Measurements from ENCODE around the gene TBCD. TPM values are rescaled to one million over a fixed set of nuclear protein-coding genes. Genes with fewer than 3 reads are reported as not detected.

The TBCD gene
- total RNA-seq, 1 experiment from 2014 or later, result 29.6 TPM

- Histone ChIP-seq H3K79me2 (ENCODE audit: low read length) (no peaks in the 10 kb centered on the region), H3K9ac (ENCODE audit: low read length) (no peak overlapping the region), H3K36me3 (ENCODE audit: low read depth, low read length) (peaks cover 28% of the 10 kb centered on the region), H3K9me2 (replicated peaks; ENCODE audit: low read length) (no peaks in the 10 kb centered on the region), H3K4me2 (ENCODE audit: low read length) (no peak overlapping the region), H3K27ac (ENCODE audit: low read length) (no peak overlapping the region), H3K4me1 (ENCODE audit: insufficient read depth, low read length) (no peaks in the 10 kb centered on the region), H3F3A (ENCODE audit: low read length, unreplicated experiment) (no peaks in the 10 kb centered on the region), H3K4me3 (ENCODE audit: low read length) (no peak overlapping the region), H4K20me1 (ENCODE audit: low read length) (no peaks in the 10 kb centered on the region), H3K27me3 (ENCODE audit: low read length) (no peaks in the 10 kb centered on the region), H2AFZ (ENCODE audit: low read length) (no peak overlapping the region), H3K9me3 (ENCODE audit: low read length) (no peaks in the 10 kb centered on the region; the same call in 1 of the 2 replicates)
- ATAC-seq (no peak), DNase-seq (no peak)
- no TSS peak for BruUV-seq (replicated peaks)
- TF ChIP-seq CTCF (conservative IDR thresholded peaks at IDR 0.05; ENCODE audit: low read depth, low read length), result no peak
- TF ChIP-seq EZH2 (IDR thresholded peaks at IDR 0.05; ENCODE audit: low read length, unreplicated experiment), result no peak
- TF ChIP-seq EZH2phosphoT487 (IDR thresholded peaks at IDR 0.05; ENCODE audit: borderline replicate concordance, low read length), result no peak
- POLR2A ChIA-PET (ENCODE audit: unreplicated experiment), result no interaction called here
- CTCF ChIA-PET, result no interaction called here
- intact Hi-C loops (cut with micrococcal nuclease), result no loop called here
Measured at GRCh38 chr17:82942166-82943130, 190.6 kb downstream of the TBCD start.

- Histone ChIP-seq H4K20me1 (ENCODE audit: low read length) (no peaks in the 10 kb centered on the region), H3K79me2 (ENCODE audit: low read length) (no peaks in the 10 kb centered on the region), H3K4me1 (ENCODE audit: insufficient read depth, low read length) (no peaks in the 10 kb centered on the region), H3K27ac (ENCODE audit: low read length) (no peak overlapping the region), H3K9ac (ENCODE audit: low read length) (no peak overlapping the region), H3K36me3 (ENCODE audit: low read depth, low read length) (peaks cover 28% of the 10 kb centered on the region), H2AFZ (ENCODE audit: low read length) (no peak overlapping the region), H3K9me2 (replicated peaks; ENCODE audit: low read length) (no peaks in the 10 kb centered on the region), H3F3A (ENCODE audit: low read length, unreplicated experiment) (no peaks in the 10 kb centered on the region), H3K9me3 (ENCODE audit: low read length) (no peaks in the 10 kb centered on the region; the same call in 1 of the 2 replicates), H3K27me3 (ENCODE audit: low read length) (no peaks in the 10 kb centered on the region), H3K4me2 (ENCODE audit: low read length) (no peak overlapping the region), H3K4me3 (ENCODE audit: low read length) (no peak overlapping the region)
- no TSS peak for BruUV-seq (replicated peaks)
- ATAC-seq, result no peak
- ChIA-PET POLR2A (ENCODE audit: unreplicated experiment) (no interaction called here), CTCF (no interaction called here)
- DNase-seq, result no peak
- TF ChIP-seq CTCF (conservative IDR thresholded peaks at IDR 0.05; ENCODE audit: low read depth, low read length), result no peak
- no peak for TF ChIP-seq EZH2 (IDR thresholded peaks at IDR 0.05; ENCODE audit: low read length, unreplicated experiment)
- no peak for TF ChIP-seq EZH2phosphoT487 (IDR thresholded peaks at IDR 0.05; ENCODE audit: borderline replicate concordance, low read length)
- intact Hi-C loops (cut with micrococcal nuclease), result no loop called here
Measured at GRCh38 chr17:82943339-82943738, 191.5 kb downstream of the TBCD start.

- ATAC-seq (no peak), DNase-seq (no peak)
- Histone ChIP-seq H4K20me1 (ENCODE audit: low read length) (no peaks in the 10 kb centered on the region), H3K9ac (ENCODE audit: low read length) (no peak overlapping the region), H3K4me2 (ENCODE audit: low read length) (no peak overlapping the region), H3K79me2 (ENCODE audit: low read length) (no peaks in the 10 kb centered on the region), H3K9me3 (ENCODE audit: low read length) (no peaks in the 10 kb centered on the region; the same call in 1 of the 2 replicates), H3K27me3 (ENCODE audit: low read length) (no peaks in the 10 kb centered on the region), H3F3A (ENCODE audit: low read length, unreplicated experiment) (no peaks in the 10 kb centered on the region), H2AFZ (ENCODE audit: low read length) (no peak overlapping the region), H3K27ac (ENCODE audit: low read length) (no peak overlapping the region), H3K36me3 (ENCODE audit: low read depth, low read length) (peaks cover 28% of the 10 kb centered on the region), H3K9me2 (replicated peaks; ENCODE audit: low read length) (no peaks in the 10 kb centered on the region), H3K4me1 (ENCODE audit: insufficient read depth, low read length) (no peaks in the 10 kb centered on the region), H3K4me3 (ENCODE audit: low read length) (no peak overlapping the region)
- ChIA-PET POLR2A (ENCODE audit: unreplicated experiment) (no interaction called here), CTCF (no interaction called here)
- intact Hi-C loops (cut with micrococcal nuclease), result no loop called here
- TF ChIP-seq EZH2phosphoT487 (IDR thresholded peaks at IDR 0.05; ENCODE audit: borderline replicate concordance, low read length), result no peak
- TF ChIP-seq CTCF (conservative IDR thresholded peaks at IDR 0.05; ENCODE audit: low read depth, low read length), result no peak
- TF ChIP-seq EZH2 (IDR thresholded peaks at IDR 0.05; ENCODE audit: low read length, unreplicated experiment), result no peak
- BruUV-seq (replicated peaks), result no TSS peak
Measured at GRCh38 chr17:82943751-82944150, 191.9 kb downstream of the TBCD start.
